HepG2 (cell line): ENCODE measurements around the gene ALG11. TPM values are rescaled to one million over a fixed set of nuclear protein-coding genes. Genes with fewer than 3 reads are reported as not detected.

Experiments
- ARID3A ChIP-seq: IDR thresholded peaks from 2 replicates; pipeline ENCODE4 v1.6.1; 2012; ENCODE audit warnings: low read depth, low read length, improper control_type of control experiment
- BCL3 ChIP-seq: sonication (generic); formaldehyde crosslinking; IDR thresholded peaks from 2 replicates; pipeline ENCODE4 v1.5.1; 2020; ENCODE audit warnings: mild to moderate bottlenecking, missing genetic modification reagents, moderate library complexity
- DPF2 ChIP-seq: sonication (generic); formaldehyde crosslinking; IDR thresholded peaks from 2 replicates; pipeline ENCODE4 v1.4.0; 2020; ENCODE audit warnings: mild to moderate bottlenecking, low read depth, missing genetic modification reagents, borderline replicate concordance
- FOXA3 ChIP-seq: IDR thresholded peaks from 2 replicates; pipeline ENCODE4 v1.6.1; 2016; ENCODE audit warnings: missing genetic modification reagents, missing compliant biosample characterization
- FOXO1 ChIP-seq: sonication (generic); formaldehyde crosslinking; IDR thresholded peaks from 2 replicates; pipeline ENCODE4 v1.4.0; 2020; ENCODE audit warnings: missing genetic modification reagents
- GFI1 ChIP-seq: sonication (generic); formaldehyde crosslinking; IDR thresholded peaks from 2 replicates; pipeline ENCODE4 v1.5.0; 2020; ENCODE audit warnings: missing genetic modification reagents, mild to moderate bottlenecking, borderline replicate concordance
- HDAC1 ChIP-seq: sonication (generic); formaldehyde crosslinking; IDR thresholded peaks from 2 replicates; pipeline ENCODE4 v1.5.1; 2020; ENCODE audit warnings: mild to moderate bottlenecking, missing genetic modification reagents
- HNF1A ChIP-seq, 2 experiments: sonication (generic) in 1 of 2; formaldehyde crosslinking in 1 of 2; IDR thresholded peaks; 2 replicates each; pipeline versions ENCODE4 v1.4.0 to v1.6.1; 2016 to 2020; ENCODE audit warnings: borderline replicate concordance in 1 of 2, low read depth in 1 of 2, mild to moderate bottlenecking in 1 of 2, missing genetic modification reagents in 1 of 2
- IKZF5 ChIP-seq: IDR thresholded peaks from 2 replicates; pipeline ENCODE4 v1.6.1; 2018; ENCODE audit warnings: missing genetic modification reagents, mild to moderate bottlenecking, missing compliant biosample characterization
- KDM5B ChIP-seq: sonication (generic); formaldehyde crosslinking; IDR thresholded peaks from 2 replicates; pipeline ENCODE4 v1.4.0; 2020; ENCODE audit warnings: missing genetic modification reagents, mild to moderate bottlenecking, borderline replicate concordance
- POGZ ChIP-seq: sonication (generic); formaldehyde crosslinking; IDR thresholded peaks from 2 replicates; pipeline ENCODE4 v1.4.0; 2020; ENCODE audit warnings: mild to moderate bottlenecking, missing genetic modification reagents
- SIN3A ChIP-seq: IDR thresholded peaks from 2 replicates; pipeline ENCODE4 v1.6.1; 2011; ENCODE audit warnings: low read depth, mild to moderate bottlenecking, control low read depth, low read length, borderline replicate concordance
- TBX3 ChIP-seq: fragments of 450-650 bp; IDR thresholded peaks from 2 replicates; pipeline ENCODE4 v1.6.1; 2017; ENCODE audit warnings: antibody characterized with exemption, mild to moderate bottlenecking, inconsistent platforms, borderline replicate concordance
- THYN1 ChIP-seq: sonication (generic); formaldehyde crosslinking; IDR thresholded peaks from 2 replicates; pipeline ENCODE4 v1.8.1; 2023; ENCODE audit warnings: low read depth, mild to moderate bottlenecking, moderate library complexity, missing genetic modification reagents, borderline replicate concordance
- ZBTB26 ChIP-seq: IDR thresholded peaks from 2 replicates; pipeline ENCODE4 v1.6.1; 2016; ENCODE audit warnings: missing compliant biosample characterization, missing genetic modification reagents, borderline replicate concordance
- ZEB1 ChIP-seq: IDR thresholded peaks from 2 replicates; pipeline ENCODE4 v1.6.1; 2012; ENCODE audit warnings: mild to moderate bottlenecking, low read depth, inconsistent platforms; ENCODE audit not compliant: insufficient replicate concordance
- ZNF451 ChIP-seq: sonication (generic); formaldehyde crosslinking; IDR thresholded peaks from 2 replicates; pipeline ENCODE4 v1.5.0; 2020; ENCODE audit warnings: mild to moderate bottlenecking, missing genetic modification reagents
- ZSCAN9 ChIP-seq: IDR thresholded peaks from 2 replicates; pipeline ENCODE4 v1.6.1; 2016; ENCODE audit warnings: borderline replicate concordance
- polyA plus RNA-seq, 8 experiments: library from polyadenylated mRNA; depleted of rRNA in 3 of 8; stranded (reverse) in 7 of 8; unstranded in 1 of 8; fragments of >200 nt; fragmentation: Illumina TruSeq in 4 of 8; extraction: Trizol in 4 of 8; gene quantifications; 2 replicates each; pipeline versions ENCODE4 v1.2.1 to v1.2.3, GENCODE V29; 2011 to 2016; ENCODE audit warnings: low read depth in 4 of 8, missing spikeins in 1 of 8, mixed read lengths in 1 of 8; ENCODE audit not compliant: insufficient read depth in 1 of 8
- total RNA-seq, 5 experiments: library from RNA; depleted of rRNA; stranded (reverse); fragments of >200 nt; fragmentation: Illumina TruSeq; extraction: Trizol; gene quantifications; 2 replicates each; pipeline ENCODE4 v1.2.3, GENCODE V29; 2016; ENCODE audit warnings: low read depth in 1 of 5

The ALG11 gene
- total and polyA plus RNA-seq, 2 of the 13 experiments (the other 11 are each of a cell fraction or from before 2014, with no cell fraction given) = 14.7 to 27.9 TPM

- TF ChIP-seq IKZF5 (CRISPR knock-in tag) (peak; percentile 49; the same call in 1 of the 2 replicates), HNF1A (IDR thresholded peaks at IDR 0.05; ENCODE audit: low read depth) (no peak), HNF1A (CRISPR knock-in tag; IDR thresholded peaks at IDR 0.05; ENCODE audit: borderline replicate concordance) (peak; percentile 78), ZSCAN9 (peak; percentile 65; the same call in 1 of the 2 replicates), DPF2 (peak; percentile 83), SIN3A (peak; percentile 54; the same call in 1 of the 2 replicates), POGZ (CRISPR knock-in tag) (peak; percentile 73), BCL3 (CRISPR knock-in tag) (peak; percentile 90), ZEB1 (peak; percentile 76), KDM5B (CRISPR knock-in tag) (peak; percentile 35; the same call in 1 of the 2 replicates), THYN1 (CRISPR knock-in tag) (0 out of 2 replicates have a peak, but pooled peaks have one; percentile 28), ZBTB26 (0 out of 2 replicates have a peak, but pooled peaks have one; percentile 29), GFI1 (CRISPR knock-in tag) (peak; percentile 68; the same call in 1 of the 2 replicates), ARID3A (peak; percentile 67; the same call in 1 of the 2 replicates), TBX3 (peak; percentile 93), FOXA3 (CRISPR knock-in tag) (peak; percentile 97), ZNF451 (0 out of 2 replicates have a peak, but pooled peaks have one; percentile 37), FOXO1 (CRISPR knock-in tag) (peak; percentile 79; the same call in 1 of the 2 replicates), HDAC1 (CRISPR knock-in tag) (peak; percentile 69)
These were observed 14.4 kb upstream of the ALG11 start (continued) for GRCh38 chr13:51997641-51998330.
